ENCODE data around the gene PAH. TPM values are rescaled to one million over a fixed set of nuclear protein-coding genes. Genes with fewer than 3 reads are reported as not detected.
A peak's percentile ranks its signal among the peaks of the same experiment; 100 is the strongest.

Gene PAH
- total and polyA plus RNA-seq, 2 of the 8 experiments (the other 6 are each of a cell fraction or from before 2014, with no cell fraction given): 3.9 to 9.0 TPM

DNA sequence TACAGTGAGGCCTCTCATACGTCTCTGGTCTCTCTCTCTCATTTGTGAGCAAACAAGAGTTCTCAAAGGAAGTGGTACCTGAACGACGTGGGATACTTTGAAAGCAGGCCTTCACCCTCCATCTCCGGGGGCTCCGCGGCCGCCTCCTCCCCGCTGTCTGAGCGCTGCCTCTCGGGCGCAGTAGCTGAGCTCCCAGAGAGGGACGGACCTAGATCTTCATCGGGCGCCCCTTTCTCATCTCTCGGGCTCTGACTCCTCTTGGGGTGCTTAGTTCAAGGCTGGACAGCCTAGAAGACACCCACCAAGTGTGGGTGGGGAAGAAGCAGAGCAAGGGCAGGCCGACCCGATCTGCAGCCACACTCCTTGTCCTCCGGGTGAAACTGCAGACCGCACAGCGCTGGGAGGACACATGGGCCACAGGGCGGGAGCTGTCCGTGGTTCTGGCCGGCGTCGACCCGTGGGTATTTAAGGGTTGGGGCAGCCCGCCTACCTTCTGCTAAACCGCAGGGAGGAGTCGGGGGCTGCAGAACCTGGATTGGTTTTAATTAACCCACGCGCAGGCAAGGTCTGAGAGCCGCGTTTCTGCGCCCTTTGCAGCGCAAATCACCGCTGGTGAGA is 92.7 kb downstream of the PAH start (continued):
- TF ChIP-seq, protein P1, sequence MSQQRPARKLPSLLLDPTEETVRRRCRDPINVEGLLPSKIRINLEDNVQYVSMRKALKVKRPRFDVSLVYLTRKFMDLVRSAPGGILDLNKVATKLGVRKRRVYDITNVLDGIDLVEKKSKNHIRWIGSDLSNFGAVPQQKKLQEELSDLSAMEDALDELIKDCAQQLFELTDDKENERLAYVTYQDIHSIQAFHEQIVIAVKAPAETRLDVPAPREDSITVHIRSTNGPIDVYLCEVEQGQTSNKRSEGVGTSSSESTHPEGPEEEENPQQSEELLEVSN (IDR thresholded peaks at IDR 0.05): peak; percentile 81
- peak; percentile 36; the same call in 1 of the 2 replicates for TF ChIP-seq TBP (IDR thresholded peaks at IDR 0.05; ENCODE audit: low read depth, low read length)
- TF ChIP-seq, protein P2, sequence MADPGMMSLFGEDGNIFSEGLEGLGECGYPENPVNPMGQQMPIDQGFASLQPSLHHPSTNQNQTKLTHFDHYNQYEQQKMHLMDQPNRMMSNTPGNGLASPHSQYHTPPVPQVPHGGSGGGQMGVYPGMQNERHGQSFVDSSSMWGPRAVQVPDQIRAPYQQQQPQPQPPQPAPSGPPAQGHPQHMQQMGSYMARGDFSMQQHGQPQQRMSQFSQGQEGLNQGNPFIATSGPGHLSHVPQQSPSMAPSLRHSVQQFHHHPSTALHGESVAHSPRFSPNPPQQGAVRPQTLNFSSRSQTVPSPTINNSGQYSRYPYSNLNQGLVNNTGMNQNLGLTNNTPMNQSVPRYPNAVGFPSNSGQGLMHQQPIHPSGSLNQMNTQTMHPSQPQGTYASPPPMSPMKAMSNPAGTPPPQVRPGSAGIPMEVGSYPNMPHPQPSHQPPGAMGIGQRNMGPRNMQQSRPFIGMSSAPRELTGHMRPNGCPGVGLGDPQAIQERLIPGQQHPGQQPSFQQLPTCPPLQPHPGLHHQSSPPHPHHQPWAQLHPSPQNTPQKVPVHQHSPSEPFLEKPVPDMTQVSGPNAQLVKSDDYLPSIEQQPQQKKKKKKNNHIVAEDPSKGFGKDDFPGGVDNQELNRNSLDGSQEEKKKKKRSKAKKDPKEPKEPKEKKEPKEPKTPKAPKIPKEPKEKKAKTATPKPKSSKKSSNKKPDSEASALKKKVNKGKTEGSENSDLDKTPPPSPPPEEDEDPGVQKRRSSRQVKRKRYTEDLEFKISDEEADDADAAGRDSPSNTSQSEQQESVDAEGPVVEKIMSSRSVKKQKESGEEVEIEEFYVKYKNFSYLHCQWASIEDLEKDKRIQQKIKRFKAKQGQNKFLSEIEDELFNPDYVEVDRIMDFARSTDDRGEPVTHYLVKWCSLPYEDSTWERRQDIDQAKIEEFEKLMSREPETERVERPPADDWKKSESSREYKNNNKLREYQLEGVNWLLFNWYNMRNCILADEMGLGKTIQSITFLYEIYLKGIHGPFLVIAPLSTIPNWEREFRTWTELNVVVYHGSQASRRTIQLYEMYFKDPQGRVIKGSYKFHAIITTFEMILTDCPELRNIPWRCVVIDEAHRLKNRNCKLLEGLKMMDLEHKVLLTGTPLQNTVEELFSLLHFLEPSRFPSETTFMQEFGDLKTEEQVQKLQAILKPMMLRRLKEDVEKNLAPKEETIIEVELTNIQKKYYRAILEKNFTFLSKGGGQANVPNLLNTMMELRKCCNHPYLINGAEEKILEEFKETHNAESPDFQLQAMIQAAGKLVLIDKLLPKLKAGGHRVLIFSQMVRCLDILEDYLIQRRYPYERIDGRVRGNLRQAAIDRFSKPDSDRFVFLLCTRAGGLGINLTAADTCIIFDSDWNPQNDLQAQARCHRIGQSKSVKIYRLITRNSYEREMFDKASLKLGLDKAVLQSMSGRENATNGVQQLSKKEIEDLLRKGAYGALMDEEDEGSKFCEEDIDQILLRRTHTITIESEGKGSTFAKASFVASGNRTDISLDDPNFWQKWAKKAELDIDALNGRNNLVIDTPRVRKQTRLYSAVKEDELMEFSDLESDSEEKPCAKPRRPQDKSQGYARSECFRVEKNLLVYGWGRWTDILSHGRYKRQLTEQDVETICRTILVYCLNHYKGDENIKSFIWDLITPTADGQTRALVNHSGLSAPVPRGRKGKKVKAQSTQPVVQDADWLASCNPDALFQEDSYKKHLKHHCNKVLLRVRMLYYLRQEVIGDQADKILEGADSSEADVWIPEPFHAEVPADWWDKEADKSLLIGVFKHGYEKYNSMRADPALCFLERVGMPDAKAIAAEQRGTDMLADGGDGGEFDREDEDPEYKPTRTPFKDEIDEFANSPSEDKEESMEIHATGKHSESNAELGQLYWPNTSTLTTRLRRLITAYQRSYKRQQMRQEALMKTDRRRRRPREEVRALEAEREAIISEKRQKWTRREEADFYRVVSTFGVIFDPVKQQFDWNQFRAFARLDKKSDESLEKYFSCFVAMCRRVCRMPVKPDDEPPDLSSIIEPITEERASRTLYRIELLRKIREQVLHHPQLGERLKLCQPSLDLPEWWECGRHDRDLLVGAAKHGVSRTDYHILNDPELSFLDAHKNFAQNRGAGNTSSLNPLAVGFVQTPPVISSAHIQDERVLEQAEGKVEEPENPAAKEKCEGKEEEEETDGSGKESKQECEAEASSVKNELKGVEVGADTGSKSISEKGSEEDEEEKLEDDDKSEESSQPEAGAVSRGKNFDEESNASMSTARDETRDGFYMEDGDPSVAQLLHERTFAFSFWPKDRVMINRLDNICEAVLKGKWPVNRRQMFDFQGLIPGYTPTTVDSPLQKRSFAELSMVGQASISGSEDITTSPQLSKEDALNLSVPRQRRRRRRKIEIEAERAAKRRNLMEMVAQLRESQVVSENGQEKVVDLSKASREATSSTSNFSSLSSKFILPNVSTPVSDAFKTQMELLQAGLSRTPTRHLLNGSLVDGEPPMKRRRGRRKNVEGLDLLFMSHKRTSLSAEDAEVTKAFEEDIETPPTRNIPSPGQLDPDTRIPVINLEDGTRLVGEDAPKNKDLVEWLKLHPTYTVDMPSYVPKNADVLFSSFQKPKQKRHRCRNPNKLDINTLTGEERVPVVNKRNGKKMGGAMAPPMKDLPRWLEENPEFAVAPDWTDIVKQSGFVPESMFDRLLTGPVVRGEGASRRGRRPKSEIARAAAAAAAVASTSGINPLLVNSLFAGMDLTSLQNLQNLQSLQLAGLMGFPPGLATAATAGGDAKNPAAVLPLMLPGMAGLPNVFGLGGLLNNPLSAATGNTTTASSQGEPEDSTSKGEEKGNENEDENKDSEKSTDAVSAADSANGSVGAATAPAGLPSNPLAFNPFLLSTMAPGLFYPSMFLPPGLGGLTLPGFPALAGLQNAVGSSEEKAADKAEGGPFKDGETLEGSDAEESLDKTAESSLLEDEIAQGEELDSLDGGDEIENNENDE (IDR thresholded peaks at IDR 0.05; ENCODE audit: insufficient replicate concordance, low read length): no peak
- TF ChIP-seq CEBPB (IDR thresholded peaks at IDR 0.05; ENCODE audit: low read depth, low read length): no peak
- peak; percentile 68 for TF ChIP-seq TAF7 (optimal IDR thresholded peaks at IDR 0.05; ENCODE audit: borderline replicate concordance, low read depth, low read length)
- 0 out of 2 replicates have a peak, but pooled peaks have one; percentile 13 for TF ChIP-seq JUND (IDR thresholded peaks at IDR 0.05; ENCODE audit: low read length)
- TF ChIP-seq TCF12 (IDR thresholded peaks at IDR 0.05; ENCODE audit: low read depth, low read length): 0 out of 2 replicates have a peak, but pooled peaks have one; percentile 68
- TF ChIP-seq SAP30 (IDR thresholded peaks at IDR 0.05; ENCODE audit: insufficient read depth, insufficient replicate concordance, low read length): peak; percentile 99
- TF ChIP-seq CBX5 (IDR thresholded peaks at IDR 0.05; ENCODE audit: low read depth, low read length): no peak

Measured in H1 (cell line).